ENCODE results near the gene CLEC7A. TPM values are rescaled to one million over a fixed set of nuclear protein-coding genes. Genes with fewer than 3 reads are reported as not detected.

Gene CLEC7A
- total RNA-seq = 1.1 and 2.3 TPM in 2 replicates
- 1.3 and 2.3 TPM in 2 replicates for polyA plus RNA-seq

DNA sequence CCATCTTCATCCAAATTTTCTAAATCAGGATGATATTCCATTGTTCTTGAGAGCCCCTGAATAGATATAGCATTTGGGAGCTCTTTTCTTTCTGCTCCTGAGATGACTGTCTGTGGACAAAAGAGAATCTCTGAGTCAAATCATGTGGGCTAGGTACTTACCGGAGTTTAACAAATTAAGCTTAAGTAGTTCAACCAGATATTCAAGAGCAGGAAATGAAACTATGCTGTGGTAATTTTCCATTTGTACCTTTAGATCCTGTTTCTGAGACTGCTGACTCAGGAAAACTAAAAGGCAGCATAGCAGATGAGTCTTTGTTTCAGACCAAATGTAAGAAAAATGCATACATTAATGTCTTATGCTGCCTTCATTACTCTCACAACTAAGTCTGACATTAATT lies at the start of gene CLEC7A:
TSS of gene CLEC7A (minus strand) at position 158 of the 400 bp plus-strand sequence. CDS start at position 41, 117 bp downstream.
- H3K4me3 ChIP-seq = no peak within 1 kb of the TSS
- no peaks in the 10 kb centered on the region for H4K20me1 ChIP-seq (ENCODE audit: insufficient read depth, poor library complexity, severe bottlenecking)
- TF ChIP-seq CTCF (IDR thresholded peaks at IDR 0.05; ENCODE audit: poor library complexity) (no peak), EZH2 (IDR thresholded peaks at IDR 0.05; ENCODE audit: borderline replicate concordance) (no peak), EZH2phosphoT487 (IDR thresholded peaks at IDR 0.05; ENCODE audit: low read depth, severe bottlenecking, unreplicated experiment) (no peak)
- H3K79me2 ChIP-seq = no peaks in the 10 kb centered on the region
- no peaks in the 10 kb centered on the region for H3K4me1 ChIP-seq (ENCODE audit: insufficient read depth)
- no peak within 1 kb of the TSS for H2AFZ ChIP-seq
- H3K27me3 ChIP-seq = no peaks in the 10 kb centered on the region
- DNase-seq (ENCODE audit: low spot score) = no peak
- H3K36me3 ChIP-seq (replicated peaks; ENCODE audit: insufficient read depth, low read depth) = no peaks in the 10 kb centered on the region
- H3K9me2 ChIP-seq (replicated peaks; ENCODE audit: insufficient read depth) = no peaks in the 10 kb centered on the region
- WGBS (ENCODE audit: low lambda C conversion rate, missing lambda C conversion rate) = 61% methylated on average over 1 of the region's 1 CpG
- H3K27ac ChIP-seq = no peak within 1 kb of the TSS
- H3K4me2 ChIP-seq = no peak within 1 kb of the TSS
- H3K9me3 ChIP-seq (ENCODE audit: low read depth) = no peaks in the 10 kb centered on the region

DNA sequence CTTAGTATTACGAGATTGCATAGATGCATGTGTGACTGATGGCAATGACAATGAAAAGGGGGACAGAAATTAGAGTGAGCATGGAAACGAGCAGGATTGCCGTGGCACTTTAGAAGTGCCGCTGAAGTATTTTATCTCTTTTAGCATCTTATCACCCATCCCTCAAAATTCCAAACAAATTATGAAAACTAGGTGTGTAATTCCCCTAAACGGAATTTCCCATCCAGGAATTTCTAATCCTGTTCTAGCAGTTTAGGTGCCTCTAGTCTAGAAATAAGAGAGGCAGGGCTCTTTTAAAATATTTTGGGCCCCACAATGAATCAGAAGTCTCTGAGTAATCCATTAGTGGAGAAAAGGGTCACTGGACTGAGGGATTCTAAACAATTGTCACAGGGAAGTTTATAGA lies 49.8 kb upstream of the CLEC7A start:
- Histone ChIP-seq H3K9me2 (replicated peaks; ENCODE audit: insufficient read depth) (no peaks in the 10 kb centered on the region), H3K36me3 (replicated peaks; ENCODE audit: insufficient read depth, low read depth) (no peaks in the 10 kb centered on the region), H3K27me3 (no peaks in the 10 kb centered on the region), H3K27ac (no peak overlapping the region), H3K79me2 (no peaks in the 10 kb centered on the region), H3K4me1 (ENCODE audit: insufficient read depth) (no peaks in the 10 kb centered on the region), H3K4me2 (no peak overlapping the region), H2AFZ (no peak overlapping the region), H4K20me1 (ENCODE audit: insufficient read depth, poor library complexity, severe bottlenecking) (no peaks in the 10 kb centered on the region), H3K4me3 (no peak overlapping the region), H3K9me3 (ENCODE audit: low read depth) (no peaks in the 10 kb centered on the region)
- DNase-seq (ENCODE audit: low spot score) = no peak
- TF ChIP-seq EZH2phosphoT487 (IDR thresholded peaks at IDR 0.05; ENCODE audit: low read depth, severe bottlenecking, unreplicated experiment) (no peak), CTCF (IDR thresholded peaks at IDR 0.05; ENCODE audit: poor library complexity) (no peak), EZH2 (IDR thresholded peaks at IDR 0.05; ENCODE audit: borderline replicate concordance) (no peak)
- WGBS (ENCODE audit: low lambda C conversion rate, missing lambda C conversion rate) = 58% methylated on average over 5 of the region's 5 CpGs

- no peaks in the 10 kb centered on the region for H3K4me1 ChIP-seq (ENCODE audit: insufficient read depth)
- H2AFZ ChIP-seq = no peak within 1 kb of the TSS
- H3K9me2 ChIP-seq (replicated peaks; ENCODE audit: insufficient read depth) = no peaks in the 10 kb centered on the region
- no peaks in the 10 kb centered on the region for H3K79me2 ChIP-seq
- no peak within 1 kb of the TSS for H3K27ac ChIP-seq
- no peaks in the 10 kb centered on the region for H3K9me3 ChIP-seq (ENCODE audit: low read depth)
- TF ChIP-seq CTCF (IDR thresholded peaks at IDR 0.05; ENCODE audit: poor library complexity) = no peak
- TF ChIP-seq EZH2phosphoT487 (IDR thresholded peaks at IDR 0.05; ENCODE audit: low read depth, severe bottlenecking, unreplicated experiment) = no peak
- no peak for TF ChIP-seq EZH2 (IDR thresholded peaks at IDR 0.05; ENCODE audit: borderline replicate concordance)
- no peak for DNase-seq (ENCODE audit: low spot score)
- no peaks in the 10 kb centered on the region for H3K27me3 ChIP-seq
- WGBS (ENCODE audit: low lambda C conversion rate, missing lambda C conversion rate) = 70% methylated on average over 4 of the region's 4 CpGs
- H3K36me3 ChIP-seq (replicated peaks; ENCODE audit: insufficient read depth, low read depth) = no peaks in the 10 kb centered on the region
- H4K20me1 ChIP-seq (ENCODE audit: insufficient read depth, poor library complexity, severe bottlenecking) = no peaks in the 10 kb centered on the region
- no peak within 1 kb of the TSS for H3K4me2 ChIP-seq
- no peak within 1 kb of the TSS for H3K4me3 ChIP-seq
Observed at GRCh38 chr12:10178821-10179220, 48.8 kb upstream of the CLEC7A start, which contains the start of gene TMEM52B. TSS of gene TMEM52B (plus strand) at chr12:10179032. CDS start at chr12:10179575, 543 bp downstream.

Data from hepatocyte (in vitro differentiated cells).